ENCODE measurements around the gene NHERF1. TPM values are rescaled to one million over a fixed set of nuclear protein-coding genes. Genes with fewer than 3 reads are reported as not detected.
A peak's percentile ranks its signal among the peaks of the same experiment; 100 is the strongest.

NHERF1 gene
- total RNA-seq, 1 donor from 2014 or later = 33.6 TPM

DNA sequence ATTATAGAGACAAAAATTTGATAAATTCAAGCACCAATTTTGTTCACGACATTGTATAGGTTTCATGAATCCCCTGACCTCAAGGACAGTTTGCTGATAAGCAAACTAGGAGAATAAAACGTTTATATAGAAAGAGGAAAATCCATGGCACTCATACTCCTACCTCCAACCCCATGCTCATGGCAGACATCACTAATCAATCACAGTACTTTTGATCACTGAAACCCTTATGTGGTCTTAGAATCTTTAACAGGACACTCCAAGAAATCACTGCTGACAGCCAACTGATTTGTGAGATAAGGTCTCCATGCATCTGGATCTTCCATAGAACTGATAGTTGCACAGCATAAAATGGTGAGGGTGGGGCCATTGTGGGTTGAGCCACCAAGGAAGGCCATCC lies 4.7 kb upstream of the NHERF1 start:
- Histone ChIP-seq H3K4me3 (ENCODE audit: low read depth, low read length) (no peak overlapping the region), H3K27me3 (ENCODE audit: control insufficient read depth, insufficient read depth, low read length) (peaks cover 10% of the 10 kb centered on the region), H3K36me3 (ENCODE audit: control insufficient read depth, insufficient read depth, low read length) (no peaks in the 10 kb centered on the region)
- TF ChIP-seq, protein P1, sequence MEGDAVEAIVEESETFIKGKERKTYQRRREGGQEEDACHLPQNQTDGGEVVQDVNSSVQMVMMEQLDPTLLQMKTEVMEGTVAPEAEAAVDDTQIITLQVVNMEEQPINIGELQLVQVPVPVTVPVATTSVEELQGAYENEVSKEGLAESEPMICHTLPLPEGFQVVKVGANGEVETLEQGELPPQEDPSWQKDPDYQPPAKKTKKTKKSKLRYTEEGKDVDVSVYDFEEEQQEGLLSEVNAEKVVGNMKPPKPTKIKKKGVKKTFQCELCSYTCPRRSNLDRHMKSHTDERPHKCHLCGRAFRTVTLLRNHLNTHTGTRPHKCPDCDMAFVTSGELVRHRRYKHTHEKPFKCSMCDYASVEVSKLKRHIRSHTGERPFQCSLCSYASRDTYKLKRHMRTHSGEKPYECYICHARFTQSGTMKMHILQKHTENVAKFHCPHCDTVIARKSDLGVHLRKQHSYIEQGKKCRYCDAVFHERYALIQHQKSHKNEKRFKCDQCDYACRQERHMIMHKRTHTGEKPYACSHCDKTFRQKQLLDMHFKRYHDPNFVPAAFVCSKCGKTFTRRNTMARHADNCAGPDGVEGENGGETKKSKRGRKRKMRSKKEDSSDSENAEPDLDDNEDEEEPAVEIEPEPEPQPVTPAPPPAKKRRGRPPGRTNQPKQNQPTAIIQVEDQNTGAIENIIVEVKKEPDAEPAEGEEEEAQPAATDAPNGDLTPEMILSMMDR (IDR thresholded peaks at IDR 0.05; ENCODE audit: insufficient read depth, low read length, poor library complexity, severe bottlenecking) = no peak
- DNase-seq (ENCODE audit: low read depth) = no peak

DNA sequence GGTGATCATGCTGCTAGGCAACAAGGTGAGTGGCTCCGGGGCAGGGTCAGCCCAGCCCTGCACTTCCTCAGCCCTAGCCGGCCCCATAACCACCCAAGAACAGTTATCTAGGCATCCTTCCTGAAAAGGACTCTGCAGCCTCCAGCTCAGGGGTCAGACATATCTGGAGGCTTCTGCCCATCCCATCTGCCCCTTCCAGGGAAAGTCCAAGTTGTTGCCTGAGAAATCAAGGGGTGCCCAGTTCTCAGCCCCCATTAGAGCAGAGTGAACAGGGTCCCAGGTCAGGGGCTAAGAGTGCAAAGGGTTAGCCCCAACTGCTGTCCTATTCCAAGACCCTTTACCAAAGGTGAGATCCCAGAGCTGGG lies 4.1 kb upstream of the NHERF1 start:
- H3K36me3 ChIP-seq (ENCODE audit: control insufficient read depth, insufficient read depth, low read length) = no peaks in the 10 kb centered on the region
- TF ChIP-seq, protein P1 (IDR thresholded peaks at IDR 0.05; ENCODE audit: insufficient read depth, low read length, poor library complexity, severe bottlenecking) = no peak
- no peak overlapping the region for H3K4me3 ChIP-seq (ENCODE audit: low read depth, low read length)
- no peak for DNase-seq (ENCODE audit: low read depth)
- H3K27me3 ChIP-seq (ENCODE audit: control insufficient read depth, insufficient read depth, low read length) = peaks cover 5% of the 10 kb centered on the region

DNA sequence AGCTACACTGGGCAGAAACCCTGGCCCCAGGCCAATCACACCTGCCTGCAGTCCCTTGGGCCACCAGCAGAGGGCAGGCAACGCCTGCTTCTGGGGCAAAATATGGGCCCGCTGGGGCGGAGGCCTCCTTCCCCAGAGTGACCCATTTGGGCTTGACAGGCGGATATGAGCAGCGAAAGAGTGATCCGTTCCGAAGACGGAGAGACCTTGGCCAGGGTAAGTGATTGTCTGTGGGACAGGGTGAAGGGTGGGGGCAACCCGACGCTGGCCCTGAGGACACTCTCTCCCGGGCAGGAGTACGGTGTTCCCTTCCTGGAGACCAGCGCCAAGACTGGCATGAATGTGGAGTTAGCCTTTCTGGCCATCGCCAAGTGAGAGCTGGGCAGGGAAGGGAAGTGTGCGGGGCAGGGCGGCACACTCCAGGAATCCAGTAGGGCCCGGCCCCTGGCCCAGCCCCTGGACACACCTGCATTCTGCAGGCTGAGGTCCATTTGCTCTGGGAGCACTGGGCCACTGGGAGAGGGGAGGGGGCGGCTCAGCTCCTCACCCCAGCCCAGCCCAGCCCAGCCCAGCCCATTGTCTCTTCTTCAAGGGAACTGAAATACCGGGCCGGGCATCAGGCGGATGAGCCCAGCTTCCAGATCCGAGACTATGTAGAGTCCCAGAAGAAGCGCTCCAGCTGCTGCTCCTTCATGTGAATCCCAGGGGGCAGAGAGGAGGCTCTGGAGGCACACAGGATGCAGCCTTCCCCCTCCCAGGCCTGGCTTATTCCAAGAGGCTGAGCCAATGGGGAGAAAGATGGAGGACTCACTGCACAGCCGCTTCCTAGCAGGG lies 3.5 kb upstream of the NHERF1 start:
- Histone ChIP-seq H3K4me3 (ENCODE audit: low read depth, low read length) (no peak overlapping the region), H3K27me3 (ENCODE audit: control insufficient read depth, insufficient read depth, low read length) (peaks cover 5% of the 10 kb centered on the region), H3K36me3 (ENCODE audit: control insufficient read depth, insufficient read depth, low read length) (no peaks in the 10 kb centered on the region)
- TF ChIP-seq, protein P1 (IDR thresholded peaks at IDR 0.05; ENCODE audit: insufficient read depth, low read length, poor library complexity, severe bottlenecking) = peak; percentile 99
- DNase-seq (ENCODE audit: low read depth) = no peak

DNA sequence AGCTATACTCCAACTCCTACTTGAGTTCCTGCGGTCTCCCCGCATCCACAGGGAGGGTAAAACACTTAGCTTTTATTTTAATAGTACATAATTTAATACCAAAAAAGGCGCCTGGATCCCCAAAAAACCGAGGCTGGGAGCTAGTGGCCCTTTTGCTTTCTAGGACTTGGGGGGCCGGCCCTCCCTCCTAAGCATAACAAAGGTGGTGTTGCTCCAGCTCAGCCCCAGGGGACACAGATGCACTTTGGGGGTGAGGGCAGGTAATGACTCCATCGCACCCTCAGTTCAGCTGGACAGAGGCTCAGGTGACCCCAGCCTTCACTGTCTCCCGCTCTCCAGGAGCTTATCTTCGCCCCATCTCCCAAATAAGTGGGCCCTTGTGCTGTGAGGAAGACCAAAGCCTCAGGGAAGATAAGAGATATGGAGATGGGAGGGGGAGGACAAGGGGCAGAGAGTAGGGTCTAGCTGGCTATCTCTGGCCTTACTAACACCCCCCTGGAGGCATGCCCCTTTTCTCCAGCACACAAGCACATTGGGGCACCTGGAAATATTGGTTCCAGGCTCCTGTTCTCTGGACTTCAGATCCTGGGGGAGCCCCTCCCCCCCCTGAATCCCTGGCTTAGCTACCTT lies 2.8 kb upstream of the NHERF1 start:
- Histone ChIP-seq H3K4me3 (ENCODE audit: low read depth, low read length) (no peak overlapping the region), H3K27me3 (ENCODE audit: control insufficient read depth, insufficient read depth, low read length) (peaks cover 3% of the 10 kb centered on the region), H3K36me3 (ENCODE audit: control insufficient read depth, insufficient read depth, low read length) (no peaks in the 10 kb centered on the region)
- TF ChIP-seq, protein P1 (IDR thresholded peaks at IDR 0.05; ENCODE audit: insufficient read depth, low read length, poor library complexity, severe bottlenecking) = no peak
- DNase-seq (ENCODE audit: low read depth) = no peak

DNA sequence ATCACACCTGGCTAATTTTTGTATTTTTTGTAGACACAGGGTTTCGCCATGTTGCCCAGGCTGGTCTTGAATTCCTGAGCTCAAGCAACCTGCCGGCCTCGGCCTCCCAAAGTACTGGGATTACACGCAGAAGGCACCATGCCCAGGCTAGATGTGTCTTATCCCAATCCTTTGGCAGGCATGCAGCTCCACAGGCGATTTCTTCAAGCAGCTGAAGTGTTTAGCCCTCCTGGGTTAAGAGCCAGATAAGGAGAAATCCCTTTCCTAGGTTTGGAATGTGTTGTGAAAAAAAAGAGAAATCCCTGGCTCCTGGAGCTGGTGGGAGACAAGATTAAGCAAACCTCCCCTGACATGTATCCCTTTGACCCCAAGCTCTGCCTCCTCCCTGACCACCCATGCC lies 2.1 kb upstream of the NHERF1 start:
- Histone ChIP-seq H3K27me3 (ENCODE audit: control insufficient read depth, insufficient read depth, low read length) (no peaks in the 10 kb centered on the region), H3K36me3 (ENCODE audit: control insufficient read depth, insufficient read depth, low read length) (no peaks in the 10 kb centered on the region), H3K4me3 (ENCODE audit: low read depth, low read length) (no peak overlapping the region)
- DNase-seq (ENCODE audit: low read depth) = no peak
- TF ChIP-seq, protein P1 (IDR thresholded peaks at IDR 0.05; ENCODE audit: insufficient read depth, low read length, poor library complexity, severe bottlenecking) = no peak
